Astrocyte of the spinal cord (primary cell): ENCODE data around the gene GOPC.
A peak's percentile ranks its signal among the peaks of the same experiment; 100 is the strongest.

Experiments
- DNase-seq: peaks from one replicate; pipeline ENCODE4 v3.0.0; 2011; ENCODE audit warnings: low read depth, low spot score
- H3K4me3 ChIP-seq: 2 replicates; pipeline ENCODE4 v1.5.1; 2011; ENCODE audit warnings: low read depth, mild to moderate bottlenecking, low read length, moderate library complexity
- CTCF ChIP-seq: IDR thresholded peaks from 2 replicates; pipeline ENCODE4 v1.5.1; 2012; ENCODE audit warnings: low read depth, mild to moderate bottlenecking, low read length, inconsistent platforms
- in situ Hi-C: cut with HindIII; loops from 2 replicates; pipeline ENCODE4 v1.10.0; 2017; ENCODE audit warnings: low sequenced_read_pairs

Gene GOPC

GRCh38 chr6:117533775-117534174, 68.5 kb downstream of the GOPC start:
- no peak overlapping the region for H3K4me3 ChIP-seq
- no peak for DNase-seq
- TF ChIP-seq CTCF, result no peak
- in situ Hi-C loops, result no loop called here

- TF ChIP-seq CTCF, result no peak
- no peak for DNase-seq
- in situ Hi-C loops, result no loop called here
- H3K4me3 ChIP-seq, result no peak overlapping the region
Measured at GRCh38 chr6:117531809-117532725, 70.2 kb downstream of the GOPC start.

GRCh38 chr6:117531346-117531745, 71.0 kb downstream of the GOPC start:
- no peak for TF ChIP-seq CTCF
- no peak overlapping the region for H3K4me3 ChIP-seq
- DNase-seq, result peak; percentile 56
- in situ Hi-C loops, result no loop called here

GRCh38 chr6:117530467-117531242, 71.7 kb downstream of the GOPC start:
- DNase-seq, result no peak
- no peak for TF ChIP-seq CTCF
- in situ Hi-C loops, result no loop called here

GRCh38 chr6:117525607-117526006, 76.7 kb downstream of the GOPC start:
- H3K4me3 ChIP-seq, result no peak overlapping the region
- in situ Hi-C loops, result no loop called here
- no peak for DNase-seq
- TF ChIP-seq CTCF, result no peak

More at GRCh38 chr6:117530467-117531242, 71.7 kb downstream of the GOPC start:
- H3K4me3 ChIP-seq, result no peak overlapping the region

GRCh38 chr6:117521791-117522502, 80.4 kb downstream of the GOPC start:
- in situ Hi-C loops, result no loop called here
- no peak for TF ChIP-seq CTCF
- no peak for DNase-seq
- no peak overlapping the region for H3K4me3 ChIP-seq
